IMR-90 (cell line): ENCODE data around the gene FOXF1. TPM values are rescaled to one million over a fixed set of nuclear protein-coding genes. Genes with fewer than 3 reads are reported as not detected.
A peak's percentile ranks its signal among the peaks of the same experiment; 100 is the strongest.

Source experiments
- ATAC-seq: fragments of 200-7000 bp; cut with Tn5 transposase; 2 replicates; pipeline ENCODE4 v1.9.1; 2020; ENCODE audit warnings: low read depth, mild to moderate bottlenecking, moderate library complexity
- BruUV-seq: library from RNA; stranded (reverse); fragments of 400-500 nt; replicated peaks from 2 replicates; lab custom pipeline; 2021; lab: Mats Ljungman, UMichigan
- CTCF ChIA-PET: fragments of 300-600 bp; formaldehyde crosslinking; extraction: SDS; loops from one replicate; lab custom pipeline; 2021; ENCODE audit warnings: antibody characterized with exemption; lab: Yijun Ruan, JAX
- POLR2A ChIA-PET: fragments of 300-600 bp; sonication (Branson Sonifier 250); formaldehyde crosslinking; loops from one replicate; lab custom pipeline; 2022; ENCODE audit warnings: antibody characterized with exemption; ENCODE audit not compliant: unreplicated experiment; lab: Charles Lee
- DNase-seq: peaks from one replicate; pipeline ENCODE4 v3.0.0; 2013
- H2AFZ ChIP-seq: replicated peaks from 2 replicates; pipeline ENCODE3; 2013; ENCODE audit warnings: low read length, mild to moderate bottlenecking; ENCODE audit not compliant: poor library complexity
- H2AK5ac ChIP-seq: 2 replicates; pipeline ENCODE4 v1.6.1; 2013; ENCODE audit warnings: low read depth, low read length, inconsistent platforms
- H2AK9ac ChIP-seq: replicated peaks from 2 replicates; pipeline ENCODE3; 2013; ENCODE audit warnings: mild to moderate bottlenecking, low read depth, low read length, moderate library complexity; ENCODE audit not compliant: poor library complexity
- H2BK120ac ChIP-seq: 2 replicates; pipeline ENCODE4 v1.6.1; 2013; ENCODE audit warnings: low read depth, low read length, inconsistent platforms
- H2BK15ac ChIP-seq: 3 replicates; pipeline ENCODE4 v1.6.1; 2013; ENCODE audit warnings: low read depth, low read length, inconsistent platforms
- H2BK20ac ChIP-seq: 2 replicates; pipeline ENCODE4 v1.6.1; 2013; ENCODE audit warnings: low read depth, mild to moderate bottlenecking, inconsistent platforms, low read length, moderate library complexity
- H2BK5ac ChIP-seq: 2 replicates; pipeline ENCODE4 v1.6.1; 2013; ENCODE audit warnings: mild to moderate bottlenecking, low read depth, low read length, inconsistent platforms; ENCODE audit not compliant: poor library complexity, severe bottlenecking
- H3K14ac ChIP-seq: replicated peaks from 2 replicates; pipeline ENCODE4 v1.6.1; 2013; ENCODE audit warnings: low read depth, low read length, inconsistent platforms
- H3K18ac ChIP-seq: 2 replicates; pipeline ENCODE4 v1.6.1; 2013; ENCODE audit warnings: low read depth, low read length, control low read depth
- H3K23ac ChIP-seq: 2 replicates; pipeline ENCODE4 v1.6.1; 2013; ENCODE audit warnings: low read depth, low read length, inconsistent platforms
- H3K27ac ChIP-seq: 2 replicates; pipeline ENCODE4 v1.5.1; 2013; ENCODE audit warnings: mild to moderate bottlenecking, control low read depth, low read length; ENCODE audit not compliant: insufficient read depth
- H3K27me3 ChIP-seq: 2 replicates; pipeline ENCODE4 v1.6.1; 2013; ENCODE audit warnings: low read length; ENCODE audit not compliant: control insufficient read depth, insufficient read depth
- H3K36me3 ChIP-seq: 2 replicates; pipeline ENCODE4 v1.6.1; 2013; ENCODE audit warnings: low read length, mixed read lengths; ENCODE audit not compliant: control insufficient read depth, insufficient read depth
- H3K4ac ChIP-seq: 2 replicates; pipeline ENCODE4 v1.6.1; 2013; ENCODE audit warnings: low read depth, low read length, inconsistent platforms
- H3K4me1 ChIP-seq: 2 replicates; pipeline ENCODE4 v1.6.1; 2013; ENCODE audit warnings: low read length, mixed read lengths; ENCODE audit not compliant: control insufficient read depth, insufficient read depth
- H3K4me2 ChIP-seq: 2 replicates; pipeline ENCODE4 v1.6.1; 2013; ENCODE audit warnings: low read depth, mild to moderate bottlenecking, control low read depth, low read length, moderate library complexity
- H3K4me3 ChIP-seq: 2 replicates; pipeline ENCODE4 v1.5.1; 2013; ENCODE audit warnings: low read depth, mild to moderate bottlenecking, control low read depth, low read length, moderate library complexity; ENCODE audit not compliant: insufficient read depth
- H3K56ac ChIP-seq: 2 replicates; pipeline ENCODE4 v1.6.1; 2013; ENCODE audit warnings: low read length, inconsistent platforms; ENCODE audit not compliant: insufficient read depth; ENCODE audit errors: extremely low read depth
- H3K79me1 ChIP-seq, 2 experiments: 2 replicates each; pipeline ENCODE4 v1.6.1; 2013; ENCODE audit warnings: low read length in 2 of 2, inconsistent platforms in 1 of 2, low read depth in 1 of 2
- H3K9ac ChIP-seq: 2 replicates; pipeline ENCODE4 v1.6.1; 2013; ENCODE audit warnings: low read depth, low read length, control low read depth
- H3K9me1 ChIP-seq: 2 replicates; pipeline ENCODE4 v1.6.1; 2013; ENCODE audit warnings: low read length, inconsistent platforms; ENCODE audit not compliant: insufficient read depth
- H3K9me3 ChIP-seq: 2 replicates; pipeline ENCODE4 v1.6.1; 2013; ENCODE audit warnings: low read length; ENCODE audit not compliant: control insufficient read depth, insufficient read depth
- H4K20me1 ChIP-seq: 2 replicates; pipeline ENCODE4 v1.6.1; 2013; ENCODE audit warnings: low read length, inconsistent platforms; ENCODE audit not compliant: insufficient read depth
- H4K5ac ChIP-seq: 2 replicates; pipeline ENCODE4 v1.6.1; 2013; ENCODE audit warnings: mild to moderate bottlenecking, low read depth, low read length, control low read depth
- H4K8ac ChIP-seq, 2 experiments: 2 replicates each; pipeline ENCODE4 v1.6.1; 2013; ENCODE audit warnings: low read depth in 2 of 2, low read length in 2 of 2, control low read depth in 1 of 2, inconsistent platforms in 1 of 2
- H4K91ac ChIP-seq: 2 replicates; pipeline ENCODE4 v1.6.1; 2013; ENCODE audit warnings: low read depth, low read length, inconsistent platforms; ENCODE audit not compliant: insufficient read depth
- POLR2A ChIP-seq: IDR thresholded peaks from 2 replicates; pipeline ENCODE4 v1.6.1; 2012; ENCODE audit warnings: mild to moderate bottlenecking, low read depth, low read length
- RCOR1 ChIP-seq: IDR thresholded peaks from 2 replicates; pipeline ENCODE4 v1.6.1; 2012; ENCODE audit warnings: mild to moderate bottlenecking, low read length, improper control_type of control experiment; ENCODE audit not compliant: insufficient replicate concordance
- WGBS, 2 experiments: methylation state at CpG; one replicate each; pipeline versions ENCODE4 v1.1.5 to v1.1.7; 2013; ENCODE audit warnings: missing lambda C conversion rate in 2 of 2; ENCODE audit not compliant: insufficient read length in 1 of 2; ENCODE audit errors: extremely low coverage in 2 of 2; 5-methylcytosine and 5-hydroxymethylcytosine counted together
- dilution Hi-C: fragments of 300-500 bp; cut with HindIII; formaldehyde crosslinking; loops from one replicate; pipeline ENCODE4 v1.14.3; 2018; ENCODE audit warnings: low sequenced_read_pairs; ENCODE audit not compliant: unreplicated experiment
- in situ Hi-C: fragments of 300-500 bp; cut with MboI; formaldehyde crosslinking; loops from 3 replicates; pipeline ENCODE4 v1.14.3; 2019; ENCODE audit warnings: low sequenced_read_pairs, inconsistent platforms, mixed read lengths
- intact Hi-C: fragments of 100-400 bp; cut with micrococcal nuclease; formaldehyde crosslinking; loops from 2 replicates; pipeline ENCODE4 v1.10.0; 2022
- polyA plus RNA-seq, 3 experiments: library from polyadenylated mRNA; depleted of rRNA; stranded (reverse); fragments of >200 nt; gene quantifications; 2 replicates each; pipeline ENCODE4 v1.2.3, GENCODE V29; 2012; ENCODE audit warnings: low replicate concordance in 1 of 3
- total RNA-seq: library from RNA; depleted of rRNA; stranded (reverse); fragments of >200 nt; gene quantifications from 2 replicates; pipeline ENCODE4 v1.2.3, GENCODE V29; 2012

The FOXF1 gene
- total and polyA plus RNA-seq, 2 of the 4 experiments (the other 2 are of a cell fraction), result 2.7 to 33.0 TPM

DNA sequence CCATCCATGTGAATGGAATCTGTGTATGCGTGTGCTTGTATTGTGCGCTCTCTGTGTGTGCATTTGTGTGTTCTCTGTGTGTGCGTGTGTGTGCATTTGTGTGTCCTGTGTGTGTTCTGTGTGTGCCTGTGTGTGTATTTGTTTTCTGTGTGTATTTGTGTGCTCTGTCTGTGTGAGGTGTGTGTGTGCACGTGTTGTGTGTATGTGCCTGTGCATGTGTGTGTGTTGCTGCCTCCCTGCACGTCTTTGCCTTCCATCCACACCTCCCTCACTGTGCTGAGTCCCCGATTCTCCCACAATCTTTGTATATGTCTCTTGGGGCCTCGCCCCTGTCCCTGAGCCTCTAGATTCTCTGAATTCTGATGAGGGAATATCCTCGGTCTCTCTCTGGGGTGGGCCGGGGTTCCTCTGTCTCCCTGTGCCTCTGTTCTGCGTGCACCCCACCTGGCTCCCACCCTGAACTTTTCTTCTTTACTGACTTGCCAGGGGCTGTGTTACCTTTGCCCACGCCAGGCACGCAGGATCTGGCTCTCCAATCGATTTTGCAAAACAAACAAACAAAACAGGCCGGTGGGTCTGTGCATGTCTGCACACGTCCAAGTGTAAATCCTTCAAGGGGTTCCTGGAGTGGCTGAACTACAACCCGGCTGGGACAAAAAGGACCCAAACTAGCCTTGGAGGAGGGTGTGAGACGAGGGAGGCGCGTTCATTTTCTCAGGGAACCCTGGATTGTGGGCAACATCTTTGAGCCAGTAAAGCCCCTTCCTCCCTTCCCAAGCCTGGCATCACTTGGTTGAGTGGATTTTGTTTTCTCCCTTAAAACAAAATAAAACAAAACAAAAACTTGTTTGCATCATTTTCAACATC, 8.1 kb upstream of the FOXF1 start:
- DNase-seq, result no peak

More for the DNA sequence above, 8.1 kb upstream of the FOXF1 start:
- peak overlapping the region; percentile 32 to 72; a peak in 3 of 4 replicates for H4K8ac ChIP-seq
- H4K5ac ChIP-seq, result peak overlapping the region; percentile 49
- peak overlapping the region; percentile 87 for H3K14ac ChIP-seq
- H2BK20ac ChIP-seq, result peak overlapping the region; percentile 91
- H2BK120ac ChIP-seq, result peak overlapping the region; percentile 90
- H3K9ac ChIP-seq, result peak overlapping the region; percentile 98
- CTCF ChIA-PET, result interaction anchor here (1.2 kb wide), 1 partner anchor 8 kb away, joined by 3 read pairs; the partner anchor contains the start of gene FOXF1
- no peaks in the 10 kb centered on the region for H3K9me3 ChIP-seq
- H3K4me1 ChIP-seq, result peaks cover 55% of the 10 kb centered on the region
- H2AK9ac ChIP-seq, result peak overlapping the region; percentile 76
- TF ChIP-seq RCOR1 (no peak), POLR2A (peak; percentile 4; the same call in 1 of the 2 replicates)
- peaks cover 0 to 33% of the 10 kb centered on the region in 2 experiments; a peak in 2 of 4 replicates for H3K79me1 ChIP-seq
- H3K9me1 ChIP-seq, result peaks cover 20% of the 10 kb centered on the region
- peak overlapping the region; percentile 59 for H4K91ac ChIP-seq
- H2BK5ac ChIP-seq, result peak overlapping the region; percentile 43
- peak overlapping the region; percentile 66; the same call in 1 of the 2 replicates for H3K56ac ChIP-seq
- peaks cover 75% of the 10 kb centered on the region for H4K20me1 ChIP-seq
- dilution Hi-C loops (no loop called here), in situ Hi-C loops (no loop called here), intact Hi-C loops (loop anchor here (10.0 kb wide), 1 partner anchor 347 kb away; no protein-coding TSS in a partner anchor)
- POLR2A ChIA-PET, result no interaction called here
- no peak overlapping the region for H2AFZ ChIP-seq
- H2BK15ac ChIP-seq, result 0 out of 3 replicates have a peak overlapping the region, but pooled peaks have one; percentile 10
- H3K4me2 ChIP-seq, result peak overlapping the region; percentile 67
- H3K4ac ChIP-seq, result peak overlapping the region; percentile 82
- peak overlapping the region; percentile 96 for H2AK5ac ChIP-seq
- H3K23ac ChIP-seq, result peak overlapping the region; percentile 95
- WGBS, 2 experiments, result no CpG with 5 or more reads among the region's 19 CpGs
- no TSS peak for BruUV-seq
- no peak overlapping the region for H3K4me3 ChIP-seq
- peaks cover 72% of the 10 kb centered on the region for H3K36me3 ChIP-seq
- H3K18ac ChIP-seq, result peak overlapping the region; percentile 44
- no peaks in the 10 kb centered on the region for H3K27me3 ChIP-seq
- peak overlapping the region; percentile 42 for H3K27ac ChIP-seq
- no peak for ATAC-seq
